ENCODE measurements around the gene GRIK4.

DNA sequence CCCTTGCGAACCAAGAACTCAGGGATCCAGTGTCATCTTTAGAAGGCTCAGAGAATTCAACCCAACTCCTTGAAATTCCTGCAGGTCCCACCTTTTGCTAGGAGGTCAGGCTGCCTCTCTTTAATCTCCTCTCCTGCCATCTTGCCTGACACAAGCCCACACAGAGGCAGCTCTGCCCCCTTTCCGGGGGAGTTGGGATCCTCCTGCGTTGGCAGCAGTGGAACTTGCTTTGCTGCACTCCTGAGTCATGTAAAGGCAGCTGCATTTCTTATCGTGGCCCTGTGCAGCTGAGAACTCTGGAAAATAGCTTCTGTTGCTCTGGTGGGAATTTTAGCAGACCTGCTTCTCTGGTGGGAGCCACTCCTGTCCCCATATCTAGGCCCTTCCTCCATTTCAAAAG lies 370.0 kb downstream of the GRIK4 start:
- TF ChIP-seq, protein P1, sequence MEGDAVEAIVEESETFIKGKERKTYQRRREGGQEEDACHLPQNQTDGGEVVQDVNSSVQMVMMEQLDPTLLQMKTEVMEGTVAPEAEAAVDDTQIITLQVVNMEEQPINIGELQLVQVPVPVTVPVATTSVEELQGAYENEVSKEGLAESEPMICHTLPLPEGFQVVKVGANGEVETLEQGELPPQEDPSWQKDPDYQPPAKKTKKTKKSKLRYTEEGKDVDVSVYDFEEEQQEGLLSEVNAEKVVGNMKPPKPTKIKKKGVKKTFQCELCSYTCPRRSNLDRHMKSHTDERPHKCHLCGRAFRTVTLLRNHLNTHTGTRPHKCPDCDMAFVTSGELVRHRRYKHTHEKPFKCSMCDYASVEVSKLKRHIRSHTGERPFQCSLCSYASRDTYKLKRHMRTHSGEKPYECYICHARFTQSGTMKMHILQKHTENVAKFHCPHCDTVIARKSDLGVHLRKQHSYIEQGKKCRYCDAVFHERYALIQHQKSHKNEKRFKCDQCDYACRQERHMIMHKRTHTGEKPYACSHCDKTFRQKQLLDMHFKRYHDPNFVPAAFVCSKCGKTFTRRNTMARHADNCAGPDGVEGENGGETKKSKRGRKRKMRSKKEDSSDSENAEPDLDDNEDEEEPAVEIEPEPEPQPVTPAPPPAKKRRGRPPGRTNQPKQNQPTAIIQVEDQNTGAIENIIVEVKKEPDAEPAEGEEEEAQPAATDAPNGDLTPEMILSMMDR (conservative IDR thresholded peaks at IDR 0.05; ENCODE audit: low read depth, low read length): no peak
- TF ChIP-seq EZH2 (IDR thresholded peaks at IDR 0.05; ENCODE audit: low read length, unreplicated experiment) (no peak), EZH2phosphoT487 (IDR thresholded peaks at IDR 0.05; ENCODE audit: borderline replicate concordance, low read length) (no peak)

All from PC-3 (cell line).